Measurements from ENCODE around the gene ESR2. TPM values are rescaled to one million over a fixed set of nuclear protein-coding genes. Genes with fewer than 3 reads are reported as not detected.
A peak's percentile ranks its signal among the peaks of the same experiment; 100 is the strongest.

Gene ESR2
- total RNA-seq, 1 experiment from 2014 or later, result 0.47 TPM

GRCh38 chr14:64114796-64115195 is 179.4 kb downstream of the ESR2 start:
- no peak for TF ChIP-seq CTCF (IDR thresholded peaks at IDR 0.05; ENCODE audit: unreplicated experiment)
- Mint-ChIP-seq H3K27me3 (ENCODE audit: insufficient read depth, unreplicated experiment) (no peaks in the 10 kb centered on the region), H3K36me3 (ENCODE audit: insufficient read depth, unreplicated experiment) (peaks cover 36% of the 10 kb centered on the region), H3K4me1 (ENCODE audit: insufficient read depth, unreplicated experiment) (peaks cover 66% of the 10 kb centered on the region), H3K27ac (ENCODE audit: low read depth, unreplicated experiment) (peak overlapping the region; percentile 98), H3K4me3 (ENCODE audit: unreplicated experiment) (peak overlapping the region; percentile 90), H3K9me3 (ENCODE audit: unreplicated experiment) (no peaks in the 10 kb centered on the region)
- POLR2A ChIA-PET, result interaction anchor here (0.9 to 5.5 kb wide), 6 partner anchors 15 to 261 kb away, joined by 3 to 121 read pairs (median 8); no protein-coding TSS in a partner anchor
- BruUV-seq (replicated peaks), result no TSS peak
- intact Hi-C loops (cut with micrococcal nuclease), result loop anchor here (5.0 kb wide), 1 partner anchor 32 kb away; no protein-coding TSS in a partner anchor
- no peak for DNase-seq (ENCODE audit: unreplicated experiment)
- CTCF ChIA-PET, result interaction anchor here (0.5 to 3.1 kb wide), 7 partner anchors 18 to 263 kb away, joined by 3 to 13 read pairs (median 3); no protein-coding TSS in a partner anchor

GRCh38 chr14:64114166-64114565 is 180.0 kb downstream of the ESR2 start:
- Mint-ChIP-seq H3K27ac (ENCODE audit: low read depth, unreplicated experiment) (peak overlapping the region; percentile 98), H3K27me3 (ENCODE audit: insufficient read depth, unreplicated experiment) (no peaks in the 10 kb centered on the region), H3K4me3 (ENCODE audit: unreplicated experiment) (peak overlapping the region; percentile 90), H3K4me1 (ENCODE audit: insufficient read depth, unreplicated experiment) (peaks cover 66% of the 10 kb centered on the region), H3K9me3 (ENCODE audit: unreplicated experiment) (no peaks in the 10 kb centered on the region), H3K36me3 (ENCODE audit: insufficient read depth, unreplicated experiment) (peaks cover 30% of the 10 kb centered on the region)
- no peak for TF ChIP-seq CTCF (IDR thresholded peaks at IDR 0.05; ENCODE audit: unreplicated experiment)
- CTCF ChIA-PET, result interaction anchor here (0.6 to 3.1 kb wide), 4 partner anchors 27 to 73 kb away, joined by 3 to 13 read pairs (median 4); no protein-coding TSS in a partner anchor
- BruUV-seq (replicated peaks), result no TSS peak
- peak; percentile 86 for DNase-seq (ENCODE audit: unreplicated experiment)
- intact Hi-C loops (cut with micrococcal nuclease), result no loop called here
- POLR2A ChIA-PET, result interaction anchor here (0.6 to 5.5 kb wide), 11 partner anchors 10 to 340 kb away, joined by 3 to 121 read pairs (median 3); no protein-coding TSS in a partner anchor

GRCh38 chr14:64112867-64113678 is 181.1 kb downstream of the ESR2 start:
- POLR2A ChIA-PET, result interaction anchor here (0.6 to 5.5 kb wide), 17 partner anchors 8 to 259 kb away, joined by 3 to 121 read pairs (median 4); no protein-coding TSS in a partner anchor
- CTCF ChIA-PET, result interaction anchor here (1.3 to 3.1 kb wide), 3 partner anchors 31 to 53 kb away, joined by 4 to 13 read pairs (median 6); no protein-coding TSS in a partner anchor
- peak; percentile 91 for DNase-seq (ENCODE audit: unreplicated experiment)
- peak overlapping the region; percentile 98 for H3K27ac Mint-ChIP-seq (ENCODE audit: low read depth, unreplicated experiment)
- no peaks in the 10 kb centered on the region for H3K27me3 Mint-ChIP-seq (ENCODE audit: insufficient read depth, unreplicated experiment)
- no peak for TF ChIP-seq CTCF (IDR thresholded peaks at IDR 0.05; ENCODE audit: unreplicated experiment)
- peaks cover 65% of the 10 kb centered on the region for H3K4me1 Mint-ChIP-seq (ENCODE audit: insufficient read depth, unreplicated experiment)
- H3K36me3 Mint-ChIP-seq (ENCODE audit: insufficient read depth, unreplicated experiment), result peaks cover 21% of the 10 kb centered on the region
- H3K4me3 Mint-ChIP-seq (ENCODE audit: unreplicated experiment), result peak overlapping the region; percentile 90
- intact Hi-C loops (cut with micrococcal nuclease), result loop anchor here (1.0 kb wide), 1 partner anchor 73 kb away; no protein-coding TSS in a partner anchor
- no peaks in the 10 kb centered on the region for H3K9me3 Mint-ChIP-seq (ENCODE audit: unreplicated experiment)
- BruUV-seq (replicated peaks), result TSS peak; percentile 77

- CTCF ChIA-PET, result interaction anchor here (1.2 kb wide), 1 partner anchor 313 kb away, joined by 3 read pairs; no protein-coding TSS in a partner anchor
- H3K9me3 Mint-ChIP-seq (ENCODE audit: unreplicated experiment), result no peaks in the 10 kb centered on the region
- H3K27me3 Mint-ChIP-seq (ENCODE audit: insufficient read depth, unreplicated experiment), result no peaks in the 10 kb centered on the region
- POLR2A ChIA-PET, result interaction anchor here (0.8 to 4.7 kb wide), 9 partner anchors 9 to 391 kb away, joined by 3 to 97 read pairs (median 5); no protein-coding TSS in a partner anchor
- BruUV-seq (replicated peaks), result no TSS peak
- peak overlapping the region; percentile 98 for H3K27ac Mint-ChIP-seq (ENCODE audit: low read depth, unreplicated experiment)
- peaks cover 19% of the 10 kb centered on the region for H3K36me3 Mint-ChIP-seq (ENCODE audit: insufficient read depth, unreplicated experiment)
- H3K4me3 Mint-ChIP-seq (ENCODE audit: unreplicated experiment), result peak overlapping the region; percentile 33
- intact Hi-C loops (cut with micrococcal nuclease), result no loop called here
- DNase-seq (ENCODE audit: unreplicated experiment), result peak; percentile 66
- no peak for TF ChIP-seq CTCF (IDR thresholded peaks at IDR 0.05; ENCODE audit: unreplicated experiment)
- H3K4me1 Mint-ChIP-seq (ENCODE audit: insufficient read depth, unreplicated experiment), result peaks cover 57% of the 10 kb centered on the region
These were observed 183.4 kb downstream of the ESR2 start for GRCh38 chr14:64110802-64111201.
